NCI-H524 (cell line): ENCODE measurements around the gene TFF3.

Experiments
- DNase-seq, 2 experiments: peaks; one replicate each; lab custom pipeline; 2025; lab: John Stamatoyannopoulos, UW

Gene TFF3

GRCh38 chr21:42289926-42290325 lies 25.3 kb downstream of the TFF3 start:
- no peak for DNase-seq

GRCh38 chr21:42288962-42289361 lies 26.2 kb downstream of the TFF3 start:
- no peak for DNase-seq

GRCh38 chr21:42287193-42288083 lies 27.8 kb downstream of the TFF3 start:
- DNase-seq: no peak

DNA sequence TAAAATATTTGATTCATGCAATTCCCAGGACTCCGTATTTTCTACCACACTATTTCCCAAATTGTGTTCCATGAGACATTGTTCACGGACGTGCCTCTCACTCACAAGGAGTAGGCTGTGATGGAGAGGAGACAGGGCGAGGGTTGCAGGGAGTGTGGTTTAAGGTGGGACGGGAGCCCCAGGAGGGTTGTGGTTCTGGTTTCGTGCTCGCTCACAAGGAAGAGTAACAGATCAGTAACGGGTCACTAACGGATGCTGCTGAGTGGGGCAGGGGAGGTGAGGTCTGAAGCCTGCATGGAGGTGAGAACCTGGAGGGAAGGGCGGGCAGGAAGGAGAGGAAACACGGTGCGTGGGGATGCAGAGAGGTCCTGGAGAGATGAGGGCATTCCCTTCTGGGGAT lies 28.8 kb downstream of the TFF3 start:
- no peak for DNase-seq

GRCh38 chr21:42285569-42286245 lies 29.5 kb downstream of the TFF3 start:
- DNase-seq: no peak

GRCh38 chr21:42282715-42283114 lies 32.5 kb downstream of the TFF3 start:
- DNase-seq: no peak

- DNase-seq: no peak
Observed at GRCh38 chr21:42282021-42282420, 33.2 kb downstream of the TFF3 start.

DNA sequence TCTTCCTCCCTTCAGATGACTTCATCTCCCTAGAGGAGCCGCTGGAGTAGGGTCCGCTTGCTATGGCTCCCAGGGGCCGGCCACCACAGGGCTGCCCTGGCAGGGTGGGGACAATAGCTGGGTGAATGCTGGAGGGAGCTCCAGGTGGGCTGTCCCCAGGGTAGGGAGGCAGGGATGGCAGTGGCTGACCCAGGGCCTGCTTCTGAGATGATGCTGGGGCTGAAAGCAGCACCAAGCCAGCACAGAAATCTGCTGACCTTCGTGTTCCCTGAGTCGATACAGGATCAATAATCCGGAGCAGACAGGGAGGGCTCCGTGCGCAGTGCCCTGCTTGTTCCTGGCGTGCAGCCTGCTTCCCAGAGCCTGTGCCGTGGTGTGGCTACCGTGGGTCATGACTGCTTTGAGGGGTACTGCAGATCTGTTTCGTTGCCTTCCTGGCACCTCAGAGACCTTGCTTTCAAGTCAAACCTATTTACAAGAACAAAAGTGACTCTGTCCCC lies 34.0 kb downstream of the TFF3 start:
- no peak for DNase-seq

DNA sequence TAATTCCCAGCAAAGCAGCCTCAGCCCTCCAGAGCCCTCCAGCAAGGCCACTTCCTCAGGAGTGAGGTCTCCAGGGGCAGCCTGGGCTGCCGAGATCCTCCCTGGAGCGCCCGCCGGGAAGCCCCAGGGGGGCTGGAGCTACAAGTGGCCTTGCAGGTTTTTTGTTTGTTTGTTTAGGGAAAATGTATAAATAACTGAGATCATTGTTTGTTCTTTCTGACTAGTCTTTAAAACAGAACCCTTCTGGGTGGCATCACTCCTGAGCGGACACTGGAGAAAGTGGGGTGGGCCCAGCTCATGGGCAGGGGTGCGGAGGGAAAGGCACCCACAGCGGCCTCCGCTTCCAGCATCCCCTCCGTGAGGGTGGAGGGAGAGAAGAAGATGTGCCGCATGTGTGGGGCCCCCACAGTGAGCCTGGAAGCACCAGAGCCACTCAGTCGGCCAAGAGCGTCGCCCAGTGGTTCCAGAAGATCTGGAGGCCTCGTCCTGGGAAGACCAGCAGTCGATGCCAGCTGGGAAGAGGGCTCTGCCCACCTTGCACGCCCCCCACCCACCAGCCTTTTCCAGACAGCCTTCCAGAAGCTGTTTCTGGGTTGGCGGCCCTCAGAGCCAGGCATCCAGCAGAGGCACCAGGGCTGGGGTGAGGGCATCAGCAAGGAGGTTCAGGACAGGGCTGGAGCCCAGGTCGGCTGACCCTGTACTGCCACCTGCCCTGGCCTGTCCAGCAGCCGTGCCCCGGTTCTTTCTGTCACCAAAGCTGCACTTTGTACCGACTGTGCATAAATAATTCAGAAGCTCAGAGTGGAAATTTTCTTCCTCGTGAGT lies 34.6 kb downstream of the TFF3 start:
- no peak for DNase-seq

GRCh38 chr21:42279888-42280287 lies 35.3 kb downstream of the TFF3 start:
- DNase-seq: no peak

DNA sequence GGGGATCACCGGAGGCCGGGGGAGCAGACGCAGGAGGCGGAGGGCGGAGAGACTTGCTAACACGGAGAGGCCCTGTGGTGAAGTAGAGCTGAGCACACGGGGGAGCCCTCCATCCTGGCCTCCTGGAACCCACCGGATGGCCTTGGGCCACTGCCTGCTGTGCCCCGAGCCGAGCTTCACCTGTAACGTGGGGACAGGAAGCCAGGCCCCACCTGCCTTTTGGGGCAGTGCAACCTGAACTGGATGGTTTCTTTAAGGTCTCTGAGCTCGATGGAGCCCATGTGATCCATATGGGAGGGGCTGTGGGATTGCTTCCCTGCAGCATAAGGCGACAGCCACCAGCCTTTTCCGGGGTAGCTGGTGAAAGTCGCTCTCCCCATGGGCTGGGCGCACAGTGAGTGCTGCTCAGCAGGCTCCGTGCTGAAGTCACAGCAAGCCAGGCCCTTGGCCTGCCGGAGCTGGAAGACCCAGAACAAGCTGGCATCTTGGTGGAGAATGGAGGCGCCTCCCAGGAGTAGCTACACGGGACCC lies 35.8 kb downstream of the TFF3 start:
- no peak for DNase-seq

- no peak for DNase-seq
Observed at GRCh38 chr21:42278451-42279149, 36.6 kb downstream of the TFF3 start.

DNA sequence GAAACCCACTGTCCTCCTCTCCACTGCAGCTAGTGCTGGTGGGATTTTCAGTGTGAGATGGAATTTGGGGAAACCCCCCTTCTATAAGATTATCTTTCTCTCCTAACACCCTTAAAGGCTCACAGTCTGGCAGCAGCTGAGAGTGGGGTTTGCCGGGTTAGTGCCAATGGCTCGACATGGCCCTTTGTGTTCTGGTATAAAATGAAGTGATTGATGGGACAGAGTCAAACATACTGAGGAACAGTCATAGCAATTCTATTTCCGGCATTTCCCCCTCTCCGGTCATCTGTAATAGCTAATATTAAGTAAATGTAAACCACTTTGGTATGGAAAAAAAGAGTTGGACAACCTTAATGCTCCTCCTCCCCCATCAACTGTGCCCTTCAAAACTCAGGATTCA lies 37.6 kb downstream of the TFF3 start:
- DNase-seq: no peak

GRCh38 chr21:42276526-42277154 lies 38.6 kb downstream of the TFF3 start:
- DNase-seq: peak in 1 of 2 experiments; percentile 32

GRCh38 chr21:42276076-42276475 lies 39.1 kb downstream of the TFF3 start:
- DNase-seq: no peak

- DNase-seq: no peak
Observed at GRCh38 chr21:42272984-42273600, 42.1 kb downstream of the TFF3 start.

DNA sequence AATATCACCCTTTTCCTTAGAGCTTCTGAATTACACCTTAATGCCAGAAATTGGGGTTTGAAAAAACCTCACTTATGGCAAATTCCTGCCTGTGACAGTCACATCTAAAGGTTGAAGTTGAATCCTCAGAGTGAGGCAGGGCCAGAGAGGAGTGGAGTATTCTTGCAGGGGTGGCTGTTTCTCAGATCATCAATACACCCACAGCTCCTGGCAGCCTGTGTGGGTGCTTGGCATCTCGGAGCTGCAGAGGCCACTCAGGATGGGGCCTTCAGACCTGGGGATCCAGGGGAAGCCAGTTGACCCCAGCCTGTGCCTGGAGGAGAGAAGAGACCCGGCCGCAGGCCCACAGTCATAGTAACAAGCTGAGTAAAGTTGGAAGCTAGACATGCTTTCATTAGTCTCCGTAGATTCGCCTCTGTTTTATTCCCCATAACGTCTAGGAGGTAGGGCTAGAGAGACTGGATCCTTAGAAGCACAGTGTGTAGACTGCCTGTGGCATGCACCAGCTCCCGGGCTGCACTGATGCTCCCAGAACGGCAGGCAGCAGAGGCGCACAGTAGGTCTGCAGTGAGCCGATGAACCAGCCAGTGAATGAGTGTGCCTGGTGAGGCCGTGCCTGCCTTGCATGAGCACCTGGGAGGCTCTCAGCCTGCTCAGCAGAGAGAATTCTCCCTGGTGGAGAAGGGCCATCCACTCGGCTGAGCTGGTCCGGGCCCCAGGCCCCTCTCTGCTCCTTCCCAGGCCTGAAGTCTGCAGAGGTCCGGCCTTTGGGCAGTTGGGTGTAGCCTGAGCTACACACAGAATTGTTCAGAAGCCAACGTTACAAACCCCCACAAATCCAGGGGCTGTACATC lies 42.9 kb downstream of the TFF3 start:
- DNase-seq: no peak

GRCh38 chr21:42271065-42271464 lies 44.1 kb downstream of the TFF3 start:
- DNase-seq: no peak

DNA sequence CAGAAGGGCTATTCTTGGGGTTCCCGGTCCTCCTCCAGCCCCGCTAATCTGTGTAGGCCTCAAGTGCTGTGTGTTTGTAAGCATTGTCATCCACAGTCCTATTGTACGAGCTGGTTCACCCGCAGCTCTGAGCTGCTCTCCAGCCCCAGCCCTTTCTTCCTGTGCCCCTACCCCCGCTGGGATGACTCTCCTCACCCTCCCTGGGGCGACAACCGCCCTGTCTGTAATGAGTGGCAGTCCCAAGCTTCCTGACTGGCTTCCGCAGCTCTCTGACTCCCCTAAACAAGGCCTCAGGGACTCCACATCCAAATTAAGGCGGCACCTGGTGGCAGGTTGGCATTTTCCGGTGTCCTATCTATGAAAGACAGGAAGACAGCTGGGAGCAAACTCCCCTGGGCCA lies 45.8 kb downstream of the TFF3 start:
- DNase-seq: no peak
